HL-60 (cell line): ENCODE measurements around the gene MYO1D.
A peak's percentile ranks its signal among the peaks of the same experiment; 100 is the strongest.

Source experiments
- DNase-seq, 2 experiments: peaks; one replicate each; pipeline ENCODE4 v3.0.0-alpha.2; 2010 to 2020; ENCODE audit warnings: low read depth in 1 of 2, low spot score in 1 of 2
- H3K27ac ChIP-seq: fragments of 250-450 bp; sonication (Bioruptor Pico); replicated peaks from 2 replicates; pipeline ENCODE4 v1.5.1; 2020; ENCODE audit warnings: mild to moderate bottlenecking, moderate library complexity
- H3K27me3 ChIP-seq: fragments of 250-450 bp; sonication (Bioruptor Pico); 2 replicates; pipeline ENCODE4 v1.5.1; 2021; ENCODE audit warnings: mild to moderate bottlenecking, moderate library complexity; ENCODE audit not compliant: insufficient read depth, poor library complexity, severe bottlenecking
- H3K4me3 ChIP-seq: replicated peaks from 2 replicates; pipeline ENCODE4 v1.5.1; 2011; ENCODE audit warnings: mild to moderate bottlenecking, control low read depth, low read length; ENCODE audit not compliant: insufficient read depth
- CTCF ChIP-seq: IDR thresholded peaks from one replicate; pipeline ENCODE4 v1.5.1; 2011; ENCODE audit warnings: low read length, control low read depth, inconsistent platforms; ENCODE audit not compliant: insufficient read depth
- GABPA ChIP-seq: IDR thresholded peaks from 2 replicates; pipeline ENCODE4 v1.6.1; 2012; ENCODE audit warnings: low read depth
- POLR2AphosphoS5 ChIP-seq: IDR thresholded peaks from 2 replicates; pipeline ENCODE4 v1.6.1; 2012; ENCODE audit warnings: low read depth
- REST ChIP-seq: IDR thresholded peaks from 2 replicates; pipeline ENCODE4 v1.6.1; 2012; ENCODE audit warnings: low read depth; ENCODE audit not compliant: insufficient replicate concordance
- SPI1 ChIP-seq: IDR thresholded peaks from 2 replicates; pipeline ENCODE4 v1.6.1; 2012; ENCODE audit warnings: low read depth, mild to moderate bottlenecking, borderline replicate concordance

Gene MYO1D

DNA sequence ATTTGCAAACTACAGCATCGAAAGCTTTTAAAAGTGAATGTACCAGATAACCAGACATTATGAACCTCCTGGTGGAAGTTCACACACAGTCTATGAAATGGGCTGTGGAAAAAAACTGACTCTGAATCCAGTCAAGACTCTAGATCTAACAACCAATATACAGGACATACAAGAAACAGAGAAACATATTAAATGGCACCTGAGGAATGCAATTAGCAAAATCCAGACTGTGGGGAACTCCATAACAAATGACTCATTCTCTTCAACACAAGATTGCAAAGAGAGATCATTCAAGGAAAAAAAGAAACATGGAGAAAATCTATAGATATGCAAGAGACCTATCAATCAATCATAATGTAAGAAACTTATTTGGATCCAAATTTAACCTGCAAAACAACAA lies 119.0 kb downstream of the MYO1D start:
- H3K4me3 ChIP-seq, result no peak overlapping the region
- peaks cover 3% of the 10 kb centered on the region for H3K27me3 ChIP-seq
- no peak overlapping the region for H3K27ac ChIP-seq
- TF ChIP-seq REST (no peak), GABPA (no peak), CTCF (no peak), SPI1 (no peak), POLR2AphosphoS5 (no peak)
- no peak for DNase-seq

DNA sequence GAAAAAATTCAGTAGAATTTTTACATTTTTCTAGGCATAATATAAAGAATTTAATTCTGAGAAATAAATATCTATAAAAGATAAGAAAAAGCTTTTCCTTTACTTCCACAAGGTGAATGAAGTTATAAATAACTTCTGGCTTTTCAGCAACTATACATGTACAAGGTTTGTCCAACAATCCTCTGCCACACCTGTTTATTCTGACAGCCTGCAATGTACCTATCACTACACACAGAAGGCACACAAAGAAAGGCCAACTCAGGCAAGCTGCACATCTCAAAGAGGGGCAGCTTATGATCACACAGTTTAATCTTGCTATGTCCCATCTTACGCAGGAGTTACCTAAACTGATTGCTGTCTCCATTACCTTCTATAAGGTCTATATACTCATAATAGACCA lies 120.2 kb downstream of the MYO1D start:
- no peak overlapping the region for H3K4me3 ChIP-seq
- TF ChIP-seq SPI1 (no peak), POLR2AphosphoS5 (no peak), GABPA (no peak), CTCF (no peak), REST (no peak)
- peaks cover 3% of the 10 kb centered on the region for H3K27me3 ChIP-seq
- no peak overlapping the region for H3K27ac ChIP-seq
- DNase-seq, result no peak

DNA sequence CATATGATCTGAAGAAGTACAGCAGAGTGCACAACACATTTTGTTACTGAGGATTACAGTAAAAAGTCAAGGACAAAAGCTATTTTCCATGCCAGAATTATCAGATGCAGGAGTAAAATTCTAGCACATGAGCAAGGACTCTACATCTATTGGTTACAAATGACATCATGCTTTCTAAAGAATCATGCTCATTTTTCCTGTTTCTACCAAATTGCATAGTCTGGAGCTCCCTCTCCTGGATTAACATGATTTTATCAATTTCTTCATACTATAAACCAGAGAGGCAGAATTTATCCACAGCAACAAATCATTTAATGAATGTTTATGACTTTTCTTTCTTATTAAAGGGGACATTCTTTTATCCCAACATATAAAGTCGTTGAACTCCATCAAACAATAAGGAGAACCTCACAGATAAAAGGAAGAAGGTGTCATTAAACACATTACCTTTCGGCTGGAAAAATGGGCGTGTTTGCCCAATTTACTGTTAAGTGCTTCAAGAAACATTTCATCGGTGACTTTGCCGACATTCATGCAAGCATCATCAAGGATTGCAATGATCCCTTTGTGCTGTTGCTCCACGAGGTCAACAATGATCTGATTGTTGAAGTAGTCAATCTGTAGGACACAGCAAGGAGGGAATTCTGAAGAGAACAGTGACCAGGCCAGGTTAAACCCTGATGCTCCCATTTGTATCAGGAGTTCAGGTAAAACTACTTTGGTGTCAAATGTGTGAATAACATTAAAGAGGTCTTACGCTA lies 121.7 kb downstream of the MYO1D start:
- Histone ChIP-seq H3K27me3 (peaks cover 3% of the 10 kb centered on the region), H3K4me3 (no peak overlapping the region), H3K27ac (no peak overlapping the region)
- DNase-seq, result peak in 1 of 2 experiments; percentile 8
- TF ChIP-seq SPI1 (no peak), GABPA (no peak), CTCF (no peak), POLR2AphosphoS5 (no peak), REST (no peak)
